HG02840 (cell line): ENCODE results near the gene MSL2.
"Not testable (repeated sequence)": the region's sequence is repeated elsewhere in the genome, so short reads cannot be mapped to it uniquely, and the experiment has no call there.

Experiments
- ATAC-seq: cut with Tn5 transposase; IDR thresholded peaks from one replicate; pipeline ENCODE4 v1.9.1; 2021; ENCODE audit warnings: mild to moderate bottlenecking, moderate library complexity, moderate number of reproducible peaks; ENCODE audit not compliant: unreplicated experiment, low FRiP score

Gene MSL2

GRCh38 chr3:136193278-136194054, 2.7 kb downstream of the MSL2 start:
- no peak for ATAC-seq

DNA sequence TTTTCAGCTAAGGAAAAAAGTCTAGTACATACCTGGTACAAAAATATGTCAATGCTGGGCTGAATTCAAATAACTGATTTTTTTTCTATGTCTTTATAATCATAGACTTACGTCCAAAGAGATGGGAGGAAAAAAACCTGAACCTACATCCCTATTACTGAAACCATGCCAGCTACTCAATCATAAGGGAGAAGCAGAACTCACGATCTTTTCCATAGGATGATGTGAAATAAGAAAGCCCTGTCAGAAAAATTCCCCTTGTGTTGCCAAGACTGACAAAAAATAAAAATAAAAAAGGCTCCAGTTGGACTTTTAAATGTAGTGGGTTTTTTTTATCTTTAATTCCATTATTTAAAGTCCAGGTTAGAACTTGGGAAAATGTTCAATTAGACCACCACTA, 3.3 kb downstream of the MSL2 start:
- no peak for ATAC-seq

- not testable (repeated sequence) for ATAC-seq
Observed at GRCh38 chr3:136192195-136192594, 3.9 kb downstream of the MSL2 start.

DNA sequence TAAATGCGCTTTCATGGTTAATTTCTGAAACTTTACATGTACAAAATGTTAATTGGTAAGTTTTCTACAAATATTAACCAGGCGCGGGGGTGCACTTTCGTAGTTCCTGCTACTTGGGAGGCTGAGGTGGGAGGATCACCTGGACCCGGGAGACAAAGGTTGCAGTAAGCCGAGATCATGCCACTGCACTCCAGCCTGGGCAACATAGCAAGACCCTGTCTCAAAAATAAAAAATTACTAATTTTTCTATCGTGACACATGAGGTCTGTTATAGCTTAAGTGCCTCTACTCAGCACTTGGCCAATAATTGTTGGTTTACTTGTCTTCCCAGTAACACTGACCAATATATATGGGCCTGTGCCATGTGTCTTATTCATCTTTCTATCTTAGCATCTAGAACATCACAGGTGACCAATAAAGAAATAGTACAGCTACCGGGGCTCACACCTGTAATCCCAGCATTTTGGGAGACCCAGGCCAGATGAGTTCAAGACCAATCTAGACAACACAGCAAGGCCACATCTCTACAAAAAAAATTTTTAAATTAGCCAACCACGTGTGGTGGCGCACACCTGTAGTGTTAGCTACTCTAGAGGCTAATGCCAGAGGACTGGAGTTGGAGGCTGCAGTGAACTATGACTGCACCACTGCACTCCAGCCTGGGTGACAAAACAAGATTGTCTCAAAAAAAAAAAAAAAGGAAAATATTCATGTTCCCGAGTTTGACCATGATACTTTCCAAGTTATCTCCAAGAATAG, 6.1 kb downstream of the MSL2 start:
- no peak for ATAC-seq

DNA sequence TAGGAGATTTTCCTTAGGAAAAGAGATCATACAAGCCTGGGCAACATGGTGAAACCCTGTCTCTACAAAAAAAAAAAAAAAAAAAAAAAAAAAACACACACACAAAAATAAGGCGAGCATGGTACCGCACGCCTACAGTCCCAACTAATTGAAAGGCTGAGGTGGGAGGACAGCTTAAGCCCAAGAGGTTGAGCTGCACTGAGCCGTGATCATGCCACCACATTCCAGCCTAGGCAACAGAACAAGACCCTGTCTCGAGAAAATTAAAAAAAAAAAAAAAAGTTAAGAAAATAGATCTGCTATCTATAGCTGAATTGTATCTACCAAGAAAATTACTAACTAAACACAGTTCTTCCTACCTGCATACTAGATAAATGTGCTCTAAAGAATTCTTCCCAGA, 7.1 kb downstream of the MSL2 start:
- ATAC-seq = no peak

GRCh38 chr3:136187868-136188267, 8.3 kb downstream of the MSL2 start:
- ATAC-seq = no peak

- no peak for ATAC-seq
Observed at GRCh38 chr3:136186846-136187245, 9.3 kb downstream of the MSL2 start.

DNA sequence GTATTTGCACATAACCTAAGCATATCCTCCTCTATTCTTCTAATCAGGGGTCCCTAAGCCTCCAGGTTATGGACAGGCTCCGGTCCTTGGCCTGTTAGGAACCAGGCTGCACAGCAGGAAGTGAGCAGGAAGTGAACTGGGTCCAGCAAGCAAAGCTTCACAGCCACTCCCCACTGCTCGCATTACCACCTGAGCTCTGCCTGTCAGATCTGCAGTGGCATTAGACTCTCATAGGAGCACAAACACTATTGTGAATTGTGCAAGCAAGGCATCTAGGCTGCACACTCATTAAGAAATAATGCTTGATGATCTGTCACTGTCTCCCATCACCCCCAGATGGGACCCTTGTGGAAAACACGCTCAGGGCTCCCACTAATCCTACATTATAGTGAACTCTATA, 9.8 kb downstream of the MSL2 start:
- no peak for ATAC-seq

DNA sequence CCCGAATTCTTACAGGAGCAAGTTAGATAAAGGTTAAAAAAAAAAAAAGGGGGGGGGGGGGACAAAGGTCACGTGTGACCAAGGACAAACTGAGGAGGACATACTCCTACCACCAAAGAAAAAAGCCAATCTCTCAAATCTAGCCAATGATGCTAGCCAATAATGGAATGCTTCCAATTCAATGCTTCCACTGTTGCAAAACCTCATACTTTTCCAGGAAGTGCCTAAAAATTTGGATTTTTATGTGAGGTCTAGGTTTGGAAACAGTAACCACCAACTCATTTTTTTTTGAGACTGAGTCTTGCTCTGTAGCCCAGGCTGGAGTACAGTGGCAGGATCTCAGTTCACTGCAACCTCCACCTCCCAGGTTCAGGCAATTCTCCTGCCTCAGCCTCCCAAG, 11.4 kb downstream of the MSL2 start:
- ATAC-seq = no peak

DNA sequence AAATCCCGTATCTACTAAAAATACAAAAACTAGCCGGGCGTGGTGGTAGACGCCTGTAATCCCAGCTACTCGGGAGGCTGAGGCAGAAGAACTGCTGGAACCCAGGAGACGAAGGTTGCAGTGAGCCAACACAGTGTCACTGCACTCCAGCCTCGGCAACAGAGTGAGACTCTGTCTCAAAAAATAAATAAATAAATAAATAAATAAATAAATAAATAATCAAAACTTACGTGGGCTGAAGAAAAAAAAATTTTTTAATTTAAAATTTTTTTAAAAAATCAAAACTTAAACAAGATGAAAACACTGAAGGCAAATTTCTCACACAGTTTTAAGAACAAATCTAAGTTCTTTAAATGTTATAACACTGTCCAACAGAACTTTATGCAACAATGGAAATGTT, 14.4 kb downstream of the MSL2 start:
- no peak for ATAC-seq

DNA sequence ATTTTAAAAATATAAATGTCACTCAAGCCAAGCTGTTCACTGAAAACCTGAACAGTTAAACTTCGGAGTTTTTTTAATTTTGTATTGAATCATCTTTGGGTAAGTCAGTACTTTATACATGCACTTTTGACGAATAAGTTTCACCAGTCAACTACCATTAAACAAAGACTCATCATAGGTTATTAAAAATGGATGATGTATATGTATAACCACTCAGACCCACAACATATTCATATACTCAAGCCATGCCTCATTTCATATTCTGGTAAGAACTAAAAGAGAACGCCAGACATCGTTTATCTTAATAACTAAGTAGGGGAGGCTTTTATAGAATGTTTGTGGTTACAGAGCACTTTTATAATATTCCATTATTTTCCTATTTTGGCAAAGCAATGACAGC, 18.3 kb downstream of the MSL2 start:
- no peak for ATAC-seq

DNA sequence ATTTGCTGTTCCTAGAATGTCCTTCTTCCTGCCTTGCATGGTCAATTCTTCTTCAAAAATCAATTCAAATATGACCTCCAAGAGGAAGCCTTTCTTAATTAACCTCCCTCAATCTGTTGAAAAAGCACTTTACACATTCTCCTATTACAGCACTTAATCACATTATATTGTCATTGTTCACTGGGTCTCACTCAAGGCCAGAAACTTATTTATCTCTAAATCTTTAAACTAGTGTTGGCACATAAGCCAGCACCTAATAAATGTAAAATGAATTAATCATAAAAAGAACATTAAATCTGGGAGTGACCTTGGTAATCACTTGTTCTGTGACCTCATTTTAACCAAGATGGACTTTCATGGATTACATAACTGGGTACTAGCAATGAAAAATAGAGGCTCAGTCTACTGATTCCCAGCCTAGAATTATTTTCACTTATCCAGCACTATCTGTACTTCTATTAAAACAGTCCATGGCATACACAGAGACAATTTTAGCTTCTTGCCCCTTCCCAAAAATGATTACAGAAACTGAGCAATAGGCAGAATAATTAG, 22.1 kb downstream of the MSL2 start:
- no peak for ATAC-seq

GRCh38 chr3:136171097-136171542, 25.0 kb downstream of the MSL2 start:
- ATAC-seq = no peak

- ATAC-seq = not testable (repeated sequence)
Observed at GRCh38 chr3:136168236-136168635, 27.9 kb downstream of the MSL2 start.

- ATAC-seq = no peak
Observed at GRCh38 chr3:136166507-136166906, 29.6 kb downstream of the MSL2 start.

- not testable (repeated sequence) for ATAC-seq
Observed at GRCh38 chr3:136163607-136164006, 32.5 kb downstream of the MSL2 start.

- no peak for ATAC-seq
Observed at GRCh38 chr3:136162322-136162721, 33.8 kb downstream of the MSL2 start.

- no peak for ATAC-seq
Observed at GRCh38 chr3:136161516-136161915, 34.6 kb downstream of the MSL2 start.

DNA sequence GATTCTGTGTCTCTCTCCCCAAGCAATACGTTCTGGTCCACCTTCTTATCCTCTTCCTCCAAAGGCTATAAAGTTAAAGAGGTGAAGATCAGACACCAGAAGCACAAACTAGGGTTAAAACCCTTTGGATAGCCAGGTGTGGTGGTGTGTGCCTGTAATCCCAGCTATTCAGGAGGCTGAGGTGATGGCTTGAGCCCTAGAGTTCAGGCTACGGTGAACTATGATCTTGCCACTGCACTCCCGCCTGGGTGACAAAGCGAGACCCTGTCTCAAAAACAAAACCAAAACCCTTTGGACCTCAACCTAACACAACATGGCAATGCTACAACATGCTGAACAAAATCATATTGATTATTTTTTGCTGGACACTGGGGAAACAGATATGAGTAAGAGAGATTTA, 43.2 kb downstream of the MSL2 start:
- no peak for ATAC-seq

- no peak for ATAC-seq
Observed at GRCh38 chr3:136152176-136152843, 43.8 kb downstream of the MSL2 start.

- no peak for ATAC-seq
Observed at GRCh38 chr3:136151219-136151618, 44.9 kb downstream of the MSL2 start.
